Liver (tissue), 9 donors: Measurements from ENCODE around the gene PTCD2. TPM values are rescaled to one million over a fixed set of nuclear protein-coding genes. Genes with fewer than 3 reads are reported as not detected.

Experiments used
- DNase-seq: peaks from one replicate; pipeline ENCODE4 v3.0.0-alpha.2; 2017; ENCODE audit warnings: low spot score
- H3K27ac ChIP-seq, 2 donors: one replicate each; pipeline ENCODE4 v1.7.0; 2013; ENCODE audit warnings: inconsistent platforms in 2 of 2, low read length in 2 of 2, control low read depth in 1 of 2, low read depth in 1 of 2, mild to moderate bottlenecking in 1 of 2
- H3K27me3 ChIP-seq, 4 donors: one replicate each; pipeline versions ENCODE4 v1.6.1 to v1.7.0; 2013; ENCODE audit warnings: low read length in 3 of 4, inconsistent platforms in 1 of 4, mild to moderate bottlenecking in 1 of 4, moderate library complexity in 1 of 4; ENCODE audit not compliant: control insufficient read depth in 4 of 4, insufficient read depth in 4 of 4
- H3K36me3 ChIP-seq, 4 donors: one replicate each; pipeline versions ENCODE4 v1.6.1 to v1.7.0; 2013; ENCODE audit warnings: low read length in 3 of 4, mild to moderate bottlenecking in 3 of 4, low read depth in 1 of 4, moderate library complexity in 1 of 4; ENCODE audit not compliant: control insufficient read depth in 4 of 4, insufficient read depth in 3 of 4
- H3K4me1 ChIP-seq, 4 donors: one replicate each; pipeline versions ENCODE4 v1.6.1 to v1.7.0; 2013; ENCODE audit warnings: low read length in 3 of 4, mild to moderate bottlenecking in 3 of 4, moderate library complexity in 1 of 4; ENCODE audit not compliant: control insufficient read depth in 4 of 4, insufficient read depth in 4 of 4
- H3K4me3 ChIP-seq, 3 donors: one replicate each; pipeline versions ENCODE4 v1.6.1 to v1.7.0; 2013; ENCODE audit warnings: low read length in 3 of 3, control low read depth in 1 of 3, low read depth in 1 of 3, mild to moderate bottlenecking in 1 of 3
- H3K9ac ChIP-seq, 2 donors: one replicate each; pipeline ENCODE4 v1.7.0; 2013; ENCODE audit warnings: low read length in 2 of 2, mild to moderate bottlenecking in 2 of 2, moderate library complexity in 2 of 2, control low read depth in 1 of 2, low read depth in 1 of 2
- H3K9me3 ChIP-seq, 4 donors: one replicate each; pipeline versions ENCODE4 v1.6.1 to v1.7.0; 2013; ENCODE audit warnings: low read length in 3 of 4; ENCODE audit not compliant: control insufficient read depth in 4 of 4
- ATF3 ChIP-seq: IDR thresholded peaks from 2 replicates; pipeline ENCODE4 v1.6.1; 2016; ENCODE audit warnings: antibody characterized with exemption
- EGR1 ChIP-seq, 2 donors: IDR thresholded peaks; 2 replicates each; pipeline ENCODE4 v1.6.1; 2016 to 2018; ENCODE audit warnings: antibody characterized with exemption in 2 of 2, low read depth in 2 of 2
- FOXA1 ChIP-seq: IDR thresholded peaks from 2 replicates; pipeline ENCODE4 v1.6.1; 2016; ENCODE audit warnings: antibody characterized with exemption
- FOXA2 ChIP-seq: IDR thresholded peaks from 2 replicates; pipeline ENCODE4 v1.6.1; 2016; ENCODE audit warnings: antibody characterized with exemption
- GABPA ChIP-seq, 2 donors: IDR thresholded peaks in 1 of 2; conservative IDR thresholded peaks in 1 of 2; 2 replicates each; pipeline ENCODE4 v1.6.1; 2016; ENCODE audit warnings: antibody characterized with exemption in 2 of 2, mild to moderate bottlenecking in 1 of 2, moderate library complexity in 1 of 2
- HNF4A ChIP-seq, 2 donors: conservative IDR thresholded peaks; 2 replicates each; pipeline ENCODE4 v1.6.1; 2016; ENCODE audit warnings: antibody characterized with exemption in 2 of 2, mild to moderate bottlenecking in 2 of 2
- HNF4G ChIP-seq: IDR thresholded peaks from 2 replicates; pipeline ENCODE4 v1.6.1; 2016; ENCODE audit warnings: antibody characterized with exemption
- JUND ChIP-seq, 2 donors: IDR thresholded peaks; 2 replicates each; pipeline ENCODE4 v1.6.1; 2016; ENCODE audit warnings: antibody characterized with exemption in 2 of 2
- RAD21 ChIP-seq, 2 donors: IDR thresholded peaks; 2 replicates each; pipeline ENCODE4 v1.6.1; 2016; ENCODE audit warnings: antibody characterized with exemption in 2 of 2, mild to moderate bottlenecking in 2 of 2
- RXRA ChIP-seq, 2 donors: IDR thresholded peaks; 2 replicates each; pipeline ENCODE4 v1.6.1; 2017 to 2018; ENCODE audit warnings: antibody characterized with exemption in 2 of 2, mild to moderate bottlenecking in 1 of 2
- SP1 ChIP-seq: IDR thresholded peaks from 2 replicates; pipeline ENCODE4 v1.6.1; 2018; ENCODE audit warnings: antibody characterized with exemption, mild to moderate bottlenecking
- TAF1 ChIP-seq: conservative IDR thresholded peaks from 2 replicates; pipeline ENCODE4 v1.6.1; 2016; ENCODE audit warnings: antibody characterized with exemption, mild to moderate bottlenecking
- YY1 ChIP-seq: IDR thresholded peaks from 2 replicates; pipeline ENCODE4 v1.6.1; 2016; ENCODE audit warnings: antibody characterized with exemption, mild to moderate bottlenecking
- WGBS: extraction: QIAGEN DNeasy Blood & Tissue Kit; methylation state at CpG from one replicate; pipeline ENCODE4 v1.1.7; 2013; 5-methylcytosine and 5-hydroxymethylcytosine counted together
- polyA plus RNA-seq, 2 donors: library from polyadenylated mRNA; stranded (reverse) in 1 of 2; unstranded in 1 of 2; fragments of 200-250 nt in 1 of 2; fragments of >200 nt in 1 of 2; fragmentation: Nextera tagmentation in 1 of 2; extraction: Ambion mirVana in 1 of 2; gene quantifications; one replicate each; pipeline versions ENCODE4 v1.2.1 to v1.2.3, GENCODE V29; 2013 to 2015
- total RNA-seq, 2 donors: library from RNA; depleted of rRNA; stranded (reverse); fragments of >200 nt; gene quantifications; one replicate each; pipeline ENCODE4 v1.2.3, GENCODE V29; 2014
- TF ChIP-seq, protein P1 (sequence below): IDR thresholded peaks from 2 replicates; pipeline ENCODE4 v1.6.1; 2016; ENCODE audit warnings: antibody characterized with exemption
- TF ChIP-seq, protein P2 (sequence below): IDR thresholded peaks from 2 replicates; pipeline ENCODE4 v1.6.1; 2016; ENCODE audit warnings: antibody characterized with exemption
- TF ChIP-seq, protein P3 (sequence below): fragments of 150-350 bp; IDR thresholded peaks from 2 replicates; pipeline ENCODE4 v1.5.1; 2017; ENCODE audit warnings: improper control_type of control experiment, low read depth, low read length; ENCODE audit not compliant: missing input control
- donor health status: healthy.
- donor health status: healthy.
- donor health status: healthy.
- donor health status: healthy.
- donor health status: healthy.

The PTCD2 gene
- total and polyA plus RNA-seq, 4 donors, result 4.4 to 5.9 (median 5.2) TPM

GRCh38 chr5:72286798-72287197 lies 33.4 kb upstream of the PTCD2 start:
- H3K27me3 ChIP-seq, result no peaks in the 10 kb centered on the region
- 98% methylated on average over 5 of the region's 5 CpGs for WGBS
- H3K9ac ChIP-seq, result no peak overlapping the region
- no peak overlapping the region for H3K27ac ChIP-seq
- DNase-seq, result no peak
- H3K4me1 ChIP-seq, result peaks cover 0 to 1% (median 0%) of the 10 kb centered on the region in 4 donors
- TF ChIP-seq JUND (IDR thresholded peaks at IDR 0.05), result no peak
- H3K4me3 ChIP-seq, result no peak overlapping the region
- no peaks in the 10 kb centered on the region for H3K9me3 ChIP-seq
- H3K36me3 ChIP-seq, result peaks cover 0 to 4% (median 4%) of the 10 kb centered on the region in 4 donors

DNA sequence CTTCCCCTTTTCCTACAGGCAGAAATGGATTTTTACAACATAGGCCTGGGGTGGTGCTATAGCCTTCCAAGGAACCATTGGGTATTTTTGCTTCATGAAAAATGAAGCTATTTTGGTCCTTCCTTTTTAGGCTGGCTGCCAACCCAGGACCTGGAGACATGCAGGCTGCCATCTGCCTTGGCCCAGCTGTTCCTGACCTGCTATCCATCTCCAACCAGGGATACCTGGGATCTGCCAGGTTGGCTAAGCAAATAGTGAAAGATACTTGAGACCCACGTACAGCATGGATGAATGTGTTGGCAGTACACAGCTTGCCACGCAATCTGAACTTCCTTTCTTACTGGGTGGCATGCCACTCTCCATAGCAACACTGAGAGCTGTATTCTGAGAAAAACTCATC lies 31.2 kb upstream of the PTCD2 start:
- TF ChIP-seq HNF4G (no peak), GABPA (IDR thresholded peaks at IDR 0.05 in 1 of 2, conservative IDR thresholded peaks at IDR 0.05 in 1 of 2) (no peak), SP1 (no peak), TAF1 (no peak), RXRA (IDR thresholded peaks at IDR 0.05) (no peak), RAD21 (IDR thresholded peaks at IDR 0.05) (no peak), HNF4A (conservative IDR thresholded peaks at IDR 0.05) (no peak), FOXA2 (no peak), ATF3 (no peak), JUND (IDR thresholded peaks at IDR 0.05) (no peak), YY1 (no peak)
- TF ChIP-seq, protein P1, sequence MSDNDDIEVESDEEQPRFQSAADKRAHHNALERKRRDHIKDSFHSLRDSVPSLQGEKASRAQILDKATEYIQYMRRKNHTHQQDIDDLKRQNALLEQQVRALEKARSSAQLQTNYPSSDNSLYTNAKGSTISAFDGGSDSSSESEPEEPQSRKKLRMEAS, result no peak
- WGBS, result 95% methylated on average over 2 of the region's 2 CpGs
- H3K4me3 ChIP-seq, result no peak overlapping the region
- no peak overlapping the region for H3K27ac ChIP-seq
- H3K36me3 ChIP-seq, result peaks cover 0 to 4% (median 4%) of the 10 kb centered on the region in 4 donors
- no peak for DNase-seq
- H3K27me3 ChIP-seq, result no peaks in the 10 kb centered on the region
- H3K9ac ChIP-seq, result no peak overlapping the region
- no peaks in the 10 kb centered on the region for H3K9me3 ChIP-seq
- H3K4me1 ChIP-seq, result peaks cover 0 to 1% (median 0%) of the 10 kb centered on the region in 4 donors

DNA sequence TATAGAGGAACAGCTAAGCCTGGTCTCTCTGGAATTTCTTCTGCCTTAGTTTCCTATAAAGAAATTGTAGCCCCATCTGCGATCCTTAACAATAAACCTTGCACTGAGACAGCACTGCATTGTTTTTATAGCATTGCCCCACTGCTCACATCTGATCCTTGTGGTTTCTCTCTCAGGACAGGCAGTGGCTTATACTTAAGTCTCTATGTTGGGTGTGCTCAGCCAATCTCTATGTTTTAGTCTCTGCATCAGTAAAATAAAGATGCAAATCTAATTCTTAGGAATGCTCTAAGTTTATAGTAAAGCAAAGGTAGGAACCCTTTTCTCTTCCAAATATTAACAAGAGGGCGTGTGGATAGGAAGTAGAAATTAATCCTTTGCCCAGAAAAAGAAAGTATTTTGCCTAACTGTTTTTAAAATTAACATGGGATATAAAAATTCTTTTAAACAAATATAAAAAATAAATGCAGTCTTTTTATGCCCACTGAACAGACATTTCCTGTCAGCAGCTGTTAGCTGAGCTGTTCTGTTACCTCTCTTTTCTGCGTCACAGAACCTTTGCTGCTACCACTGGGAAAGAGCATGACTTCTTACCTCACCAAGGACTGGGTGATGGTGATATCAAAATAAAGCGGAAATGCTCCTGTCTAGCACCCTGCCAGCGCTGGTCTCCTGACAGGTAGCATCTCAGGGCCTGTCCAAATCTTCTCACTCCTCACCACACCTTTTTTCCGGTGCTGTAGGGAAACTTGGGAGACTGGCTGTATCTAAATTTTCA lies 29.6 kb upstream of the PTCD2 start:
- Histone ChIP-seq H3K36me3 (peaks cover 2 to 12% (median 5%) of the 10 kb centered on the region in 4 donors), H3K9ac (no peak overlapping the region), H3K9me3 (no peaks in the 10 kb centered on the region), H3K4me1 (peaks cover 0 to 1% (median 0%) of the 10 kb centered on the region in 4 donors), H3K27ac (no peak overlapping the region), H3K4me3 (no peak overlapping the region), H3K27me3 (no peaks in the 10 kb centered on the region)
- no peak for DNase-seq
- 98% methylated on average over 6 of the region's 6 CpGs for WGBS
- TF ChIP-seq HNF4A (conservative IDR thresholded peaks at IDR 0.05) (no peak), EGR1 (IDR thresholded peaks at IDR 0.05; ENCODE audit: low read depth in 2 of 2) (no peak), JUND (IDR thresholded peaks at IDR 0.05) (no peak), RXRA (IDR thresholded peaks at IDR 0.05) (no peak), GABPA (IDR thresholded peaks at IDR 0.05 in 1 of 2, conservative IDR thresholded peaks at IDR 0.05 in 1 of 2) (no peak), YY1 (no peak), TAF1 (no peak), HNF4G (no peak), RAD21 (IDR thresholded peaks at IDR 0.05) (no peak), FOXA1 (no peak), FOXA2 (no peak), SP1 (no peak)
- TF ChIP-seq, protein P2, sequence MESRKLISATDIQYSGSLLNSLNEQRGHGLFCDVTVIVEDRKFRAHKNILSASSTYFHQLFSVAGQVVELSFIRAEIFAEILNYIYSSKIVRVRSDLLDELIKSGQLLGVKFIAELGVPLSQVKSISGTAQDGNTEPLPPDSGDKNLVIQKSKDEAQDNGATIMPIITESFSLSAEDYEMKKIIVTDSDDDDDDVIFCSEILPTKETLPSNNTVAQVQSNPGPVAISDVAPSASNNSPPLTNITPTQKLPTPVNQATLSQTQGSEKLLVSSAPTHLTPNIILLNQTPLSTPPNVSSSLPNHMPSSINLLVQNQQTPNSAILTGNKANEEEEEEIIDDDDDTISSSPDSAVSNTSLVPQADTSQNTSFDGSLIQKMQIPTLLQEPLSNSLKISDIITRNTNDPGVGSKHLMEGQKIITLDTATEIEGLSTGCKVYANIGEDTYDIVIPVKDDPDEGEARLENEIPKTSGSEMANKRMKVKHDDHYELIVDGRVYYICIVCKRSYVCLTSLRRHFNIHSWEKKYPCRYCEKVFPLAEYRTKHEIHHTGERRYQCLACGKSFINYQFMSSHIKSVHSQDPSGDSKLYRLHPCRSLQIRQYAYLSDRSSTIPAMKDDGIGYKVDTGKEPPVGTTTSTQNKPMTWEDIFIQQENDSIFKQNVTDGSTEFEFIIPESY, result no peak
- TF ChIP-seq, protein P3, sequence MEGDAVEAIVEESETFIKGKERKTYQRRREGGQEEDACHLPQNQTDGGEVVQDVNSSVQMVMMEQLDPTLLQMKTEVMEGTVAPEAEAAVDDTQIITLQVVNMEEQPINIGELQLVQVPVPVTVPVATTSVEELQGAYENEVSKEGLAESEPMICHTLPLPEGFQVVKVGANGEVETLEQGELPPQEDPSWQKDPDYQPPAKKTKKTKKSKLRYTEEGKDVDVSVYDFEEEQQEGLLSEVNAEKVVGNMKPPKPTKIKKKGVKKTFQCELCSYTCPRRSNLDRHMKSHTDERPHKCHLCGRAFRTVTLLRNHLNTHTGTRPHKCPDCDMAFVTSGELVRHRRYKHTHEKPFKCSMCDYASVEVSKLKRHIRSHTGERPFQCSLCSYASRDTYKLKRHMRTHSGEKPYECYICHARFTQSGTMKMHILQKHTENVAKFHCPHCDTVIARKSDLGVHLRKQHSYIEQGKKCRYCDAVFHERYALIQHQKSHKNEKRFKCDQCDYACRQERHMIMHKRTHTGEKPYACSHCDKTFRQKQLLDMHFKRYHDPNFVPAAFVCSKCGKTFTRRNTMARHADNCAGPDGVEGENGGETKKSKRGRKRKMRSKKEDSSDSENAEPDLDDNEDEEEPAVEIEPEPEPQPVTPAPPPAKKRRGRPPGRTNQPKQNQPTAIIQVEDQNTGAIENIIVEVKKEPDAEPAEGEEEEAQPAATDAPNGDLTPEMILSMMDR, result no peak
- TF ChIP-seq, protein P1, result no peak
